NCI-H2196 (cell line): Measurements from ENCODE around the gene FARP2.

Source experiments
- DNase-seq: peaks from one replicate; lab custom pipeline; 2025; ENCODE audit not compliant: unreplicated experiment; lab: John Stamatoyannopoulos, UW

FARP2 gene

GRCh38 chr2:241325257-241325656 is 30.8 kb upstream of the FARP2 start:
- DNase-seq = no peak

GRCh38 chr2:241329669-241330615 is 26.1 kb upstream of the FARP2 start:
- no peak for DNase-seq

DNA sequence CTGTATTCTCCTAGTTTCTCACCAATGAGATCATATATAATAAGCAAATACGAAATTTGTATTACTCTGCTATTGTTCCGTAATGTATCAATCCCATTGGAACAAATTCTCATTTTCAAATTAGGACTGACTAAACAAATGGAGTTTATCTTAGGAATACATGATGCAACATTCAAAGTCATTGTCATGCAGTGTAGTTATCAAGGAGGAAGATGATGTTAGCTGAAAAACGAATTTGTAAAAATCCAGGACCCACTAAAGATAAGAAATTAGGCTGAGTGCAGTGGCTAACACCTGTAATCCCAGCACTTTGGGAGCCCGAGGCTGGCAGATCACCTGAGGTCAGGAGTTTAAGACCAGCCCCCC is 25.5 kb upstream of the FARP2 start:
- no peak for DNase-seq

DNA sequence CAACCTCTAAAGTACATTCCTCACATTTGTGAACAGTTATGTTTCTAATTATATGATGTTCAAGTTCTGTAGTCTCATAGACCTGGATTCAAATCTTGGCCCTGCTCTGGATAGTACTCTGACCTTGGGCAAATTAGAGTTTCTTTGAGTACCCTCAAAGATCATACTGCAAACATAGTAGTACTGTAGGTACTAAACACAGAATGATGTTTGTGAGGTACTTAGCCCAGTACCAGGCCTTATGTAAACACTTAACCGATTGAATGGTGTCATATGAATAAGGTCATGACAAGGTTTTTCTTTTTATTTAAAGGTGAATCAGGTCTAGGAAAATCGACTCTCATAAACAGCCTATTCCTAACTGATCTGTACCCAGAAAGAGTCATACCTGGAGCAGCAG is 21.3 kb upstream of the FARP2 start:
- peak; percentile 25 for DNase-seq

DNA sequence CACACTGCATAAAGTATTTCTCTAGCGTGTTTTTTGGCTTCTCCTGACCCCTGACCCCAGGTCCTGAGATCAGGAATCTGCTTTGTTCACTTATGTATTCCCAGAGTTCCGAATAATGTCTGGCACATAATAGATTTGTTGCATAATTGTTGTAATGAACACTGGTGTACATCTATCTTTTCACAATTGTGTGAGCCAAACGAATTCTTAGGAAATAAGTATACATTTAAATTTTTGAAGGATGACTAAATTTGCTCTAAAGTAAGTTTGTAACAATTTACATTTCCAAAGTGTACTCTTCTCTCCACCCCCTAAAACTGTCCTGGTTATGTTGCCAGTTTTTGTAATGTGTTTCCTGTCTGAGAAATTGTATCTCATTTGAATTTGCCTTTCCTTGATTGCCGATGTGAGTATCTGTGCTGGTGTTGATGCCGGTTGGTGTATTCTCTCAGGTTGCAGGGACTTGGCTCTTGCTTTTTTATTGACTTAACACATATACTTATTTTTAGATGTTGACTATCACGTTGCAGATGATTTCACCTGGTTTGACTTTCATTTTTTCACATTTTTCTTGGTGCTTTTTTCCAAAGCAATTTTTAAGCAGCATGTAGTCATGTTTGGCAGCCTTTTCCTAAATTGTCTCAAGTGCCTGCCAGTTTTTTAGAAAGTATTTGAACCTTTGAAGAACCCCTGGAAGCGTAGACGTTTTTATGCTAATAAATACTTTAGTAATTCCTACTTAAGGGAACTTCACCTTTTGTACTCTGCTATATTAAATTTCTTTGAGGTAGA is 16.1 kb upstream of the FARP2 start:
- peak; percentile 40 for DNase-seq

GRCh38 chr2:241340631-241341163 is 15.4 kb upstream of the FARP2 start:
- DNase-seq = no peak

GRCh38 chr2:241344925-241345651 is 11.0 kb upstream of the FARP2 start:
- DNase-seq = no peak

- DNase-seq = no peak
Observed at GRCh38 chr2:241349941-241350340, 6.1 kb upstream of the FARP2 start.

- DNase-seq = no peak
Observed at GRCh38 chr2:241350530-241350877, 5.6 kb upstream of the FARP2 start.

DNA sequence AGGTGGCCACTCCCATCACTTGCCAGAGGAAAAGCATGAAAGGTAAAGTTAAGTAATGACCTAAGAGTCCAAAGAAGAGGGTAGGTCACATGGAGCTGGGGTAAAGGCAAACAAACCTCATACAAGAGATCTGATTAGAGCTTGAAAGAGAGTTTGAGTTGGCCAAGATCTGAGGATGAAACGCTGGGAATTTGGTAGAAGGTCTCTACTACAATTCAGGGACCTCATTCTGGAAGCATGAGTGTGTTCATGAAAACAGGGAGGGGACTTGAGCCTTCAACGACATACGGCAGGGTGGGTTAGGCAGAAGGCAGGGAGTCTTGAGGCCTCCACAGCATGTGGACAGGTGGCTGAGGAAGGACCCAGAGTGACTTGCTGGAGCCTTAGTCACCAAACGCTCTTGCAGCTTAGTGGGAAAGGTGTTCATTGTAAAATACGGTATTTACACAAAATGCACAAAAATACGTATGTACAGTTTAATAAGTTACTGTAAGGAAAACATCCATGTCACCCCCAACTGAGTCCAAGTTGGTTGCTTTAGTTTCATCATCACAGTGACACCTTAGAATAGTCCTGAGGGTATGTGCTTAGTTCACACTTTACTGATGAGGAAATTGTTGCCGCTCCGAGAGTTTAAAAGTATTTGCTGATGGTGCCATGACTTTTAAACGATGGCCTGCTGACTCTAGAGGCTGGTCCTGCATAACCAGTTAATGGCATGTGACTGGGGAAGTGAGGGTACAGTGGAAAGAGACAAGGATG is 5.0 kb upstream of the FARP2 start:
- DNase-seq = no peak

GRCh38 chr2:241351640-241352031 is 4.4 kb upstream of the FARP2 start:
- DNase-seq = no peak

- no peak for DNase-seq
Observed at GRCh38 chr2:241352227-241352626, 3.9 kb upstream of the FARP2 start.

DNA sequence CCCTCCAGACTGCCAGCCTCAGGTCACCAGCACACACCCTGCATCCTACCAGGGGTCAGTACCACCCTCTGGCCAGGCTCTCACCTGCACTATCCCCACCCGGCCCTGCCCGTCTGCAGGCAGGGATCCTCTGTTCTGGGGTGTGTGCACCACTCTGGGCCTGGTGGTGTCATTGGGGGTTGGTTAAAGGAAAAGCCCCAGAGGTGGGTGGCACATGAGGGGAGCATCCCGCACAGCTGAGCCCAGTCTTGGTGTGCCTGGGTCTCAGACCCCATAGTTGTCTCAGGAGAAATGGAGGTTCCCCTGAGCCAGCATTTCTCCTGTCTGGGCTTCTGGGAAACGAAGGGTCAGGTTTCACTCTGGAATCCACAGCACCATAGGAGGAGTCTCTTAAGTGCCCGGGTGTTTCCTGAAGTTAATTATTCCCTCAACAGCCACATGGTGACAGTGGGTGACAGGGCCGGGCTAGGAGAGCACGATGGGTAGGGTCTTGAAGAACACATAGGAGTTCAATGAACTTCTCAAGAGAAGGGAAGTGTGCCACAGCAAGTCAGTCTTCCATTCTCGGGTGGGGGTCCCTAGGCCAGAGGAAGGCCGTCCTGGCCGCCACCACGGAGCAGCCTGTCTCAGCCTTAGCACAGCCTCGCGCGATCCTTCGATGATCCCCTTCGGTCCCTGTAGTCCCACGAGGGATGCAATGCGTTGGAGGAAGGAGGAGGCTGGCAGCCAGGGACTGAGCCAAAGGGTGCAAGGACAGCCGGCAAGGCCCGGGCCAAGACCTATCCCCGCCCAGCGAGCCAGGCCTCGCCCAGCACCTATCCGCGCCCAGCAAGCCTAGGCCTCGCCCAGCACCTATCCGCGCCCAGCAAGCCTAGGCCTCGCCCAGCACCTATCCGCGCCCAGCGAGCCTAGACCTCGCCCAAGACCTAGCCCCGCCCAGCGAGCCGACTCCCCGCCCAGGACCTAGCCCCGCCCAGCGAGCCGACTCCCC is 1.1 kb upstream of the FARP2 start:
- DNase-seq = peak; percentile 86

DNA sequence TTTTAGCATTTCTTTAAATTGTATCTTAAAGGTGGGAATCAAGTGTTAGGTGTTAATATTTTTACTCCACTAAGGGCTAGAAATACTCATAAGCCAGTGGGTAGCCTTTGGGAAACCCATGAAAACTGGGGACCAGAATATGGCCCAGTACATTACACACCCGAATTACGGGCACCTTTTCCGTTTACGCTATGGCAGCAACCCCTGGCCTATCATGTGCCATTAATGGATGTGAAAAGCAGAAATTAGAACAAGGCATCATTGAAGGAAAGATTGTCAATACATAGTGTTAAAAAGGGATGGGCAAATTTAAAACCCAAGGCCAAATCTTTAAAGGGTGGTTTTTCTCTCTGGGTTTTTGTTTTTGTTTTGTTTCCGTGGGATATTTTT is 781 bp downstream of the FARP2 start:
- DNase-seq = no peak

DNA sequence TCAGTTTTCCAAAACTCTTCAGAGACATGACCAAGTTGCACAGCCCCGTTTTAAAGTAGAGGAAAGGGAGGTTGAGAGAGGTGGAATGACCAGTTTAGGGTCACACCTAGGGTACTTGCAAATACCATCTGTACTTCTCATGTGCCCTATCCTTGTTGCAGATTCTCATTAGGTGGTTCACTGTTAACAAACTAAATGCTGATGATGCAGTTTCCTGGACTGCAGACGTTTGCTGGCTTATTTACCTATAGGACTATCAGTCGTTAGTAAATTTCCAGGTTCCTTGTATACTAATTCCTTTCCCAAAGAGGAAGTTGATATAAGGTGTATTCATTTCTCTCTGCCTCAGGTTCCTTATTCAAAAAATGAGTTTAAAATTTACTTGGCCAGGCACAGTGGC is 1.4 kb downstream of the FARP2 start:
- no peak for DNase-seq

DNA sequence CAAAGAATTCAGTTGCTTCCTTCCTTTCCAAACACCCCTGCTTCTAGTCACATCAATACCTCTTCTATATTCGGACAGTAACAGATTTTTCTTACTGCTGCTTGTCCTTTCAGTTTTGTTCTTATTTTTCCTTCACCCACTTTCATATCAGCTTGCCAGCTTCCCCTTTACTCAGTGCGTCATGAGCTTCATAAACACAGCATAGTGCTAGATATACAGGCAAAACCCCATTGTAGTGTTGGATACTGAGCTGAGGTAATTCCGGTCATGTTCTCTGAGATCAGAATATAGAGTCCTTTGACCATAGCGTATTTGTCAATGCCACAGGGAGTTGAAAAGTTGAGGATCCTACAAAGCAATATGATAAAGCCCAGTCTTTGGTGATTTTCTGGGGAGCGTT is 2.4 kb downstream of the FARP2 start:
- DNase-seq = no peak

DNA sequence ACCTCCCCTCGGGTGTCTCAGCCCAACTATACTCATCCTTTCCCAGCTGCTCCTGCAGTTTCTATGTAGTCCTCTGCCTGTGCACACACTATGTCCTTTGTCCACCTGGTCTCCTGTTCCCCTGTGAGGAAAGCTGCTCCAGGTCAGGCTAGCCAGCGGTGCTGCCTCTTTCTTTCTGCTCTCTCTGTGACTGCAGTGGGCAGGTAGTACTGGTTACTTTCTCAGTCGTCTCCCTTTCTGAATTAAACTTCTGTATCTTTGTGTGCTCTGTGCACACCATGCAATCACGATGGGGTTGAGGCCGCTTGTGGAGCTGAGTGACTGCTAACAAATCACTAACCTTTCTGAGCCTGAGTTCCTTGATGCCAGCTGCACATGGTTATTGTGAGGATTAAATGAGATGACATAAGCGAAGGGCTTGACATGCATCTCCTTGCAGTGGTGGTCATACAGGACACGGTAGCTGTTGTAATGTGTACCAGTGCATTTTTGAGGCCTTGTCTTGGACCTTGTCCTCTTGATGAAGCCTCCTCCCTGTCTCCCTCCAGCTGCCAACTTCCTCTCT is 3.5 kb downstream of the FARP2 start:
- no peak for DNase-seq

DNA sequence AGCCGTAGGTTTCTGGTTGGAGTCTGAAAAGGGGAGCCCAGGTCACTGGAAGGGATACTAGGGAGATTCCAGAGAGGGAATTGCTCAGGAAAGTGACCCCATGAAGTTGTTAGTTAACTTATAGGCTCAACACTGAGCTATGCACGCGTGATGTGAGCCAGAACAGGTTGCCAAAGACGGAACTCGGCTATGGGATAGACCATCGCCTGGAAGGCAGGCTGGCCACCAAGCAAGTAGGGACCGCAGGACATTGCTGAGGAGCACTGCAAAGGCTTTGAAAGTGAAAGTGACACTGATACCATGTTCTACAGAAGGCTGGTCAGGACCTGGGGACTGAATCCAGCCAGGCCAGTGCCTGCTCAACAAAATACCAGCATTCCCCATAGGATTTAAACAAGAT is 7.3 kb downstream of the FARP2 start:
- no peak for DNase-seq

DNA sequence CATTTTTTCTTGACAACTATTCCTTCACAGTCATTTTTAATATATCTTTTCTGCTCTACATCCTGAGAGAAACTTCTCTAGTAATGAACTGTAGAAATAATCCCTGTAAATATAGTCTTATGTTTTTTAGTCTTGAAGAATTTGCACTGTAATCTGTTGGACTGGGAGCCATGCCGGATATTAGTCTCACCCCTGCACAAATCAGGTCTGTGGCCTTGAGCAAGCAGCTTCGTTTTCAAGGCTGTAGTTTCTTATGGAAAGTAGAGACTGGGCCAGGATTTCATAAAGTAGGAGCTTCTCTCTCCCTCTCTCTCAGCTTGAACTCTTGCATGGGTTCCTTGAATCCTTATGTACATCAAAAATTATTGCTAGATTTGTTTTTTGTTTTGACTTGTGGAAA is 8.7 kb downstream of the FARP2 start:
- DNase-seq = no peak
